ENCODE results near the gene MAP3K6. TPM values are rescaled to one million over a fixed set of nuclear protein-coding genes. Genes with fewer than 3 reads are reported as not detected.

Gene MAP3K6
- total and polyA plus RNA-seq, 3 donors from 2014 or later, result 18.4 to 31.7 (median 18.8) TPM

DNA sequence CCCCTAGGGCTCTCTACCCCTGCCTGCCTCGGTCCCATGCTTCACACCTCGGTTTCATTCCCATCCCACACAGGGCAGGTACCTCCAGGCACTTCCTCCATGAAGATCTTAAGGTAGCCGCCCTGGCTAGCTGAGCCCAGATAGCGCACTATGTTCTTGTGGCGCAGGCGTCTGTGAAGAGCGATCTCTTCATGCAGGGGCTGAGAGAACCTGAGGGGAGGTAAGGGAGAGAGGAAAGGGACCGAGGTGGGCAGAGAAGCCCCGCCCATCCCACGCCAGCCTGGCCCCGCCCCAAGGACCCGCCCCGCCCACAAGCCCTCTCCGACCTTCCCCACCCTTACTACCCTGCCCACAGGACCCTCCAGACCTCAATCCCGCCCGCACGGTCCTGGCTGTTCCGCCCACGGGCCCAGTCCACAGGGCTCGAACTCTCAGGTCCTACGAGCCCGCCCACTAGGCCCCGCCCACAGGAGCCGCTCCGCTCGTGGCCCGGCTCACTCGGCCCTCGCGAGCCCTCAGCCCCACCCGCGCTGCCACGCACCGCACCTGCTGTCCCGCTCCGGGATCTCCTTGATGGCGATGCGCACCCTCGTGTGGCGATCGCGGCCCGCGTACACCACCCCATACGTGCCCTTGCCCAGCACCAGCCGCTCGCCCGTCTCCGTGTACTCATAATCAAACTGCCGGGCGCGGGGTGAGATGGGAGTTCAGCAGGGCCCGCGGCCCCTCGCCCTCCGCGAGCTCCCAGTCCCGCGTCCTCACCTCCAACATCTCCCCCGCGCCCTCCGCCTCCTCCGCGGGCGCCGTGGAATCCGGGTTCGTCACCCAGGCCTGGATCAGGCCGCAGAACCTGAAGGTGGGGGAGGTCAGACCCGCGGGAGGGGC lies 6.4 kb downstream of the MAP3K6 start:
- WGBS, 2 donors, result 46 to 49% methylated on average over 23 to 58 of the region's 71 CpGs
- peak; percentile 49 for DNase-seq
- H3K4me1 ChIP-seq, result peaks cover 7% of the 10 kb centered on the region
- no peaks in the 10 kb centered on the region for H3K27me3 ChIP-seq
- no peak for TF ChIP-seq POLR2A (IDR thresholded peaks at IDR 0.05)
- TF ChIP-seq, protein P1, sequence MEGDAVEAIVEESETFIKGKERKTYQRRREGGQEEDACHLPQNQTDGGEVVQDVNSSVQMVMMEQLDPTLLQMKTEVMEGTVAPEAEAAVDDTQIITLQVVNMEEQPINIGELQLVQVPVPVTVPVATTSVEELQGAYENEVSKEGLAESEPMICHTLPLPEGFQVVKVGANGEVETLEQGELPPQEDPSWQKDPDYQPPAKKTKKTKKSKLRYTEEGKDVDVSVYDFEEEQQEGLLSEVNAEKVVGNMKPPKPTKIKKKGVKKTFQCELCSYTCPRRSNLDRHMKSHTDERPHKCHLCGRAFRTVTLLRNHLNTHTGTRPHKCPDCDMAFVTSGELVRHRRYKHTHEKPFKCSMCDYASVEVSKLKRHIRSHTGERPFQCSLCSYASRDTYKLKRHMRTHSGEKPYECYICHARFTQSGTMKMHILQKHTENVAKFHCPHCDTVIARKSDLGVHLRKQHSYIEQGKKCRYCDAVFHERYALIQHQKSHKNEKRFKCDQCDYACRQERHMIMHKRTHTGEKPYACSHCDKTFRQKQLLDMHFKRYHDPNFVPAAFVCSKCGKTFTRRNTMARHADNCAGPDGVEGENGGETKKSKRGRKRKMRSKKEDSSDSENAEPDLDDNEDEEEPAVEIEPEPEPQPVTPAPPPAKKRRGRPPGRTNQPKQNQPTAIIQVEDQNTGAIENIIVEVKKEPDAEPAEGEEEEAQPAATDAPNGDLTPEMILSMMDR (IDR thresholded peaks at IDR 0.05), result no peak
- H3K36me3 ChIP-seq (ENCODE audit: low read depth, missing control alignments), result no peaks in the 10 kb centered on the region
- no peaks in the 10 kb centered on the region for H3K9me3 ChIP-seq
- H3K27ac ChIP-seq, result no peak overlapping the region
- peak overlapping the region; percentile 32 to 53 for H3K4me3 ChIP-seq
- intact Hi-C loops (cut with DNase I; ENCODE audit: low total_unique reads), result no loop called here

DNA sequence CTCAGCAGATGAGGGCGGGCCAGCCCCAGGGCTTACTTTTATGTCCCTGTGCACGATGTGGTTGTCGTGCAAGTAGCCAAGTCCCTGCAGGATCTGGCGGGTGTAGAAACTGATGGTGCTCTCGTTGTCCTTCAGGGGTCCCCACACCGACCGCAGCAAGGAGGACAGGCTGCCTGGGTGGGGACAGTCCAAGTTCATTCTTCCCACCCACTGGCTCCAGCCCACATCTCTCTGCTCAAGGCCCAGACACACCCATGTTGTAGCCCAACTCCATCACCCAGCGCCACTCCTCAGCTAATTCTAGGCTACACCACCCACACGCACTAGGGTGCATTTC lies 7.0 kb downstream of the MAP3K6 start:
- TF ChIP-seq, protein P1 (IDR thresholded peaks at IDR 0.05), result no peak
- TF ChIP-seq POLR2A (IDR thresholded peaks at IDR 0.05), result no peak
- Histone ChIP-seq H3K4me1 (peaks cover 3% of the 10 kb centered on the region), H3K9me3 (no peaks in the 10 kb centered on the region), H3K27ac (no peak overlapping the region), H3K36me3 (ENCODE audit: low read depth, missing control alignments) (no peaks in the 10 kb centered on the region), H3K27me3 (no peaks in the 10 kb centered on the region), H3K4me3 (peak overlapping the region in 1 of 2 donors; percentile 53)
- 48 to 52% methylated on average over 8 to 9 of the region's 9 CpGs for WGBS, 2 donors
- intact Hi-C loops (cut with DNase I; ENCODE audit: low total_unique reads), result no loop called here
- DNase-seq, result no peak

DNA sequence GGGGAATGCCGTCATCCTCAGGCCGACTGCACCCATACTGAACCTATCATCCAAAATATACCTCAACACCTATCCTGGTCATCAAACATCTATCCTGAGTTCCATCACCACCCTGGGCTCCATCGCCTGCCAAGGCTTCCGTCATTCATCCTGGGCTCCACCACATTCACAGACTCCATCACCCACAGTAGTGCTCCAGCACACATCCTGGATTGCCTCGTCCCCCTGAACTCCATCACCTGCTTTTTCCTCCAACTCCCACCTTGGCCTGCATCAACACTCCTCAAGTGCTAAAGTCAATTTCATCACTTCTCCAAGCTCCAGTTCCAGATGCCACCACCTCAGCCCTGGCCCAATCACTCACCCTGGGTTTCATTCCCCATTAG lies 7.8 kb downstream of the MAP3K6 start:
- 88 to 93% methylated on average over 5 of the region's 5 CpGs for WGBS, 2 donors
- no peaks in the 10 kb centered on the region for H3K4me1 ChIP-seq
- no peaks in the 10 kb centered on the region for H3K27me3 ChIP-seq
- no peak for TF ChIP-seq POLR2A (IDR thresholded peaks at IDR 0.05)
- TF ChIP-seq, protein P1 (IDR thresholded peaks at IDR 0.05), result no peak
- no peaks in the 10 kb centered on the region for H3K9me3 ChIP-seq
- intact Hi-C loops (cut with DNase I; ENCODE audit: low total_unique reads), result no loop called here
- H3K36me3 ChIP-seq (ENCODE audit: low read depth, missing control alignments), result no peaks in the 10 kb centered on the region
- H3K4me3 ChIP-seq, result no peak overlapping the region
- DNase-seq, result no peak
- H3K27ac ChIP-seq, result no peak overlapping the region

DNA sequence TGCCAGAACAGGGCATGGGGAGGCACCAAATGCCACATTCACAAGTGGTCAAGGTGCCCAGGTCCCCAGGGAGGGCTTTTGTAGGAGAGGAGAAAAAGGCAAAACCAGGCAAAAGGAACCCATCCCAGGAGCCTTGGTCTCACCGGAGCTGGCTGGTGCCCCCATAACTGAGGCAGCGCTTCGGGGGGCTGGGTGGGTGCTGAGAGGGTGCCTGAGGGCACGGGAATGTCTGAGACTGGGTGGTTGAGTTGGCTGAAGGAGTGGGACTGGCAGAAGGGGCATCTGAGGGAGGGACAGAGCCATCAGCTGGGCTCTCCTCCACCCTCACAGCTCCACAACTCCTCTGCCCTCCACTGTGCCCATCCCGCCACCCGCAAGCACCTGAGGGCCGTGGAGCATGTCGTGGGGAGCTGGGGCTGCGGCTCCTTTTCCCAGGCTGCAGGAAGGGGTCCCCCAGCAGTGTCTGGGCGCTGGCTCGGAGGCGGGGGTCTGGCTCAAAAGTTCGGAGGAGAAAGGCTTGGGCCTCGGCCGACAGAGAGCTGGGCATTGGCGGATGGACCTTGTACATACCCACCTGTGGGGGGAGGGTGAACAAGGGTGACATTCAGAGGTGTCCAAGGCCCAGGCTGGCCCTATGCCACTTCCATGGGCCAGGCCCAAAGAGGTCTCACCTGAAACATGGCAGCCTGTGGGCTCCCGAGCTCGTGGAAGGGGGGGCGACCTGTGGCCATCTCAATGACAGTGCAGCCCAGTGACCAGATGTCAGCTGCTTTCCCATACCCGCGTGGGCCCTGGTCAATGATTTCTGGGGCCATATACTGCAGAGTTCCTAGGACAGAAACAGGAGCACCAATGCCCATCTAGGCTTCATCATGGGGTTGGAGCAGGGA lies 8.5 kb downstream of the MAP3K6 start:
- DNase-seq, result no peak
- Histone ChIP-seq H3K4me1 (no peaks in the 10 kb centered on the region), H3K27ac (no peak overlapping the region), H3K27me3 (no peaks in the 10 kb centered on the region), H3K4me3 (no peak overlapping the region), H3K9me3 (no peaks in the 10 kb centered on the region), H3K36me3 (ENCODE audit: low read depth, missing control alignments) (no peaks in the 10 kb centered on the region)
- TF ChIP-seq, protein P1 (IDR thresholded peaks at IDR 0.05), result no peak
- no peak for TF ChIP-seq POLR2A (IDR thresholded peaks at IDR 0.05)
- WGBS, 2 donors, result 91 to 100% methylated on average over 2 to 19 of the region's 21 CpGs
- intact Hi-C loops (cut with DNase I; ENCODE audit: low total_unique reads), result no loop called here

Data from testis (tissue), 3 donors.